PC-3 (cell line): ENCODE results near the gene UBE2E3.

ENCODE experiments used
- CTCF ChIP-seq: fragments of 300-600 bp; sonication (generic); conservative IDR thresholded peaks from 2 replicates; pipeline ENCODE4 v1.5.1; 2017; ENCODE audit warnings: antibody characterized with exemption, low read depth, mild to moderate bottlenecking, low read length
- EZH2 ChIP-seq: fragments of 300-600 bp; sonication (generic); IDR thresholded peaks from one replicate; pipeline ENCODE4 v1.6.1; 2017; ENCODE audit warnings: antibody characterized with exemption, mild to moderate bottlenecking, low read length; ENCODE audit not compliant: unreplicated experiment

- TF ChIP-seq CTCF (no peak), EZH2 (no peak)
Measured at GRCh38 chr2:181111059-181111458, 130.7 kb downstream of the UBE2E3 start.
